BLaER1 treated with 17β-estradiol and CSF1 and Interleukin-3, amounts not matched to agents 10 nM and 100 nM (cell line): ENCODE measurements around the gene PPL.

Experiments used
- H3K27ac ChIP-seq, 11 experiments: shearing (Covaris generic); formaldehyde crosslinking; 2 replicates each; pipeline ENCODE4 v1.8.1; 2022
- H3K27me3 ChIP-seq, 11 experiments: shearing (Covaris generic); formaldehyde crosslinking; 2 replicates each; pipeline ENCODE4 v1.8.1; 2022
- H3K36me3 ChIP-seq, 11 experiments: shearing (Covaris generic); formaldehyde crosslinking; 2 replicates each; pipeline ENCODE4 v1.8.1; 2022
- H3K4me1 ChIP-seq, 10 experiments: shearing (Covaris generic); formaldehyde crosslinking; 2 replicates each; pipeline ENCODE4 v1.8.1; 2022
- H3K4me2 ChIP-seq, 11 experiments: shearing (Covaris generic); formaldehyde crosslinking; 2 replicates each; pipeline ENCODE4 v1.8.1; 2022
- H3K4me3 ChIP-seq, 10 experiments: shearing (Covaris generic); formaldehyde crosslinking; 2 replicates each; pipeline ENCODE4 v1.8.1; 2022
- H3K9ac ChIP-seq, 11 experiments: shearing (Covaris generic); formaldehyde crosslinking; 2 replicates each; pipeline ENCODE4 v1.8.1; 2022
- H3K9me3 ChIP-seq, 11 experiments: shearing (Covaris generic); formaldehyde crosslinking; replicated peaks in 1 of 11; 2 replicates each; pipeline ENCODE4 v1.8.1; 2022
- H4K20me1 ChIP-seq, 11 experiments: shearing (Covaris generic); formaldehyde crosslinking; 2 replicates each; pipeline ENCODE4 v1.8.1; 2022
- Cebpa-rat ChIP-seq, 11 experiments: shearing (Covaris generic); IDR thresholded peaks; 2 replicates each; pipeline ENCODE4 v1.8.1; 2022

Gene PPL

GRCh38 chr16:4909825-4910224 lies 27.1 kb downstream of the PPL start:
- Histone ChIP-seq H3K9ac (no peak overlapping the region), H3K4me3 (no peak overlapping the region), H3K27ac (no peak overlapping the region), H3K9me3 (no peaks in the 10 kb centered on the region), H3K27me3 (peaks cover 0 to 9% (median 0%) of the 10 kb centered on the region in 11 experiments; a peak in 3 of 22 replicates), H3K36me3 (no peaks in the 10 kb centered on the region), H3K4me2 (no peak overlapping the region), H4K20me1 (peaks cover 0 to 12% (median 5%) of the 10 kb centered on the region in 11 experiments; a peak in 13 of 22 replicates), H3K4me1 (peaks cover 5 to 17% (median 15%) of the 10 kb centered on the region in 10 experiments; a peak in 18 of 20 replicates)
- TF ChIP-seq Cebpa-rat (IDR thresholded peaks at IDR 0.05), result no peak

- Histone ChIP-seq H3K27me3 (peaks cover 0 to 9% (median 0%) of the 10 kb centered on the region in 11 experiments; a peak in 3 of 22 replicates), H3K4me1 (peaks cover 3 to 8% (median 6%) of the 10 kb centered on the region in 10 experiments; a peak in 17 of 20 replicates), H3K4me3 (no peak overlapping the region), H3K9me3 (no peaks in the 10 kb centered on the region), H3K27ac (no peak overlapping the region), H3K4me2 (no peak overlapping the region), H3K36me3 (no peaks in the 10 kb centered on the region), H3K9ac (no peak overlapping the region), H4K20me1 (peaks cover 0 to 7% (median 0%) of the 10 kb centered on the region in 11 experiments; a peak in 8 of 22 replicates)
- TF ChIP-seq Cebpa-rat (IDR thresholded peaks at IDR 0.05), result no peak
Observed at GRCh38 chr16:4908854-4909401, 28.0 kb downstream of the PPL start.

- Histone ChIP-seq H3K4me1 (peaks cover 0 to 3% (median 0%) of the 10 kb centered on the region in 10 experiments; a peak in 2 of 20 replicates), H3K27ac (no peak overlapping the region), H3K9ac (no peak overlapping the region), H3K27me3 (no peaks in the 10 kb centered on the region), H3K4me2 (no peak overlapping the region), H3K4me3 (no peak overlapping the region), H3K9me3 (no peaks in the 10 kb centered on the region), H3K36me3 (no peaks in the 10 kb centered on the region), H4K20me1 (peaks cover 0 to 11% (median 0%) of the 10 kb centered on the region in 11 experiments; a peak in 5 of 22 replicates)
- TF ChIP-seq Cebpa-rat (IDR thresholded peaks at IDR 0.05), result no peak
Observed at GRCh38 chr16:4904942-4905615, 31.9 kb downstream of the PPL start.

- Histone ChIP-seq H3K9me3 (no peaks in the 10 kb centered on the region), H3K4me3 (no peak overlapping the region), H3K27me3 (no peaks in the 10 kb centered on the region), H3K36me3 (no peaks in the 10 kb centered on the region), H3K4me1 (peaks cover 0 to 7% (median 0%) of the 10 kb centered on the region in 10 experiments; a peak in 2 of 20 replicates), H3K4me2 (no peak overlapping the region), H4K20me1 (peaks cover 0 to 11% (median 0%) of the 10 kb centered on the region in 11 experiments; a peak in 5 of 22 replicates), H3K9ac (no peak overlapping the region), H3K27ac (no peak overlapping the region)
- no peak for TF ChIP-seq Cebpa-rat (IDR thresholded peaks at IDR 0.05)
Observed at GRCh38 chr16:4904108-4904941, 32.6 kb downstream of the PPL start.

GRCh38 chr16:4902038-4902437 lies 34.9 kb downstream of the PPL start:
- no peak overlapping the region for H3K4me2 ChIP-seq
- peaks cover 0 to 11% (median 0%) of the 10 kb centered on the region in 11 experiments; a peak in 6 of 22 replicates for H4K20me1 ChIP-seq
- H3K9me3 ChIP-seq, result no peaks in the 10 kb centered on the region
- H3K27me3 ChIP-seq, result no peaks in the 10 kb centered on the region
- no peaks in the 10 kb centered on the region for H3K36me3 ChIP-seq
- no peak overlapping the region for H3K27ac ChIP-seq
- H3K9ac ChIP-seq, result no peak overlapping the region
- no peak for TF ChIP-seq Cebpa-rat (IDR thresholded peaks at IDR 0.05)
- H3K4me3 ChIP-seq, result no peak overlapping the region
- H3K4me1 ChIP-seq, result peaks cover 0 to 7% (median 0%) of the 10 kb centered on the region in 10 experiments; a peak in 2 of 20 replicates

- Histone ChIP-seq H3K27ac (no peak overlapping the region), H3K9ac (no peak overlapping the region), H3K27me3 (no peaks in the 10 kb centered on the region), H3K4me3 (no peak overlapping the region), H3K36me3 (no peaks in the 10 kb centered on the region), H3K4me2 (no peak overlapping the region), H3K9me3 (no peaks in the 10 kb centered on the region), H4K20me1 (peaks cover 0 to 11% (median 0%) of the 10 kb centered on the region in 11 experiments; a peak in 7 of 22 replicates), H3K4me1 (peaks cover 0 to 7% (median 0%) of the 10 kb centered on the region in 10 experiments; a peak in 2 of 20 replicates)
- no peak for TF ChIP-seq Cebpa-rat (IDR thresholded peaks at IDR 0.05)
Observed at GRCh38 chr16:4900750-4901149, 36.2 kb downstream of the PPL start.

GRCh38 chr16:4900036-4900435 lies 36.9 kb downstream of the PPL start:
- Histone ChIP-seq H3K4me3 (no peak overlapping the region), H3K27ac (no peak overlapping the region), H3K4me2 (0 out of 22 replicates have a peak overlapping the region, but pooled peaks of 2 of the 11 experiments have one; percentile 5 to 12), H3K27me3 (no peaks in the 10 kb centered on the region), H3K36me3 (no peaks in the 10 kb centered on the region), H4K20me1 (peaks cover 0 to 13% (median 0%) of the 10 kb centered on the region in 11 experiments; a peak in 7 of 22 replicates), H3K9me3 (no peaks in the 10 kb centered on the region), H3K4me1 (peaks cover 0 to 7% (median 0%) of the 10 kb centered on the region in 10 experiments; a peak in 2 of 20 replicates), H3K9ac (no peak overlapping the region)
- no peak for TF ChIP-seq Cebpa-rat (IDR thresholded peaks at IDR 0.05)

GRCh38 chr16:4899474-4899846 lies 37.5 kb downstream of the PPL start:
- Histone ChIP-seq H3K27ac (no peak overlapping the region), H3K36me3 (no peaks in the 10 kb centered on the region), H4K20me1 (peaks cover 0 to 17% (median 0%) of the 10 kb centered on the region in 11 experiments; a peak in 6 of 22 replicates), H3K4me2 (no peak overlapping the region), H3K27me3 (no peaks in the 10 kb centered on the region), H3K4me1 (peaks cover 0 to 7% (median 0%) of the 10 kb centered on the region in 10 experiments; a peak in 2 of 20 replicates), H3K9ac (no peak overlapping the region), H3K9me3 (no peaks in the 10 kb centered on the region), H3K4me3 (no peak overlapping the region)
- TF ChIP-seq Cebpa-rat (IDR thresholded peaks at IDR 0.05), result no peak
